ENCODE results near the gene SERPINB13.
A peak's percentile ranks its signal among the peaks of the same experiment; 100 is the strongest.

Gene SERPINB13

GRCh38 chr18:63586966-63587365, at the start of gene SERPINB13:
Gene SERPINB13 (plus strand): TSS chr18:63587343. CDS start chr18:63588668, 1,325 bp downstream.
- no peak for DNase-seq

- no peak for DNase-seq
These were observed 47.1 kb upstream of the SERPINB13 start for GRCh38 chr18:63539904-63540510.

GRCh38 chr18:63542069-63542468, 45.1 kb upstream of the SERPINB13 start, which contains the start of gene SERPINB12:
Gene SERPINB12 (plus strand): TSS chr18:63542369. CDS start chr18:63556160, 13,791 bp downstream.
- no peak for DNase-seq

GRCh38 chr18:63544017-63544416, 43.1 kb upstream of the SERPINB13 start:
- DNase-seq: no peak

GRCh38 chr18:63545000-63545399, 42.1 kb upstream of the SERPINB13 start:
- peak; percentile 12 for DNase-seq

GRCh38 chr18:63550068-63550467, 37.1 kb upstream of the SERPINB13 start:
- no peak for DNase-seq

- no peak for DNase-seq
These were observed 35.4 kb upstream of the SERPINB13 start for GRCh38 chr18:63551769-63552168.

GRCh38 chr18:63552581-63552980, 34.6 kb upstream of the SERPINB13 start:
- DNase-seq: no peak

GRCh38 chr18:63553081-63553480, 34.1 kb upstream of the SERPINB13 start:
- DNase-seq: no peak

- no peak for DNase-seq
These were observed 27.3 kb upstream of the SERPINB13 start for GRCh38 chr18:63559567-63560491.

- no peak for DNase-seq
These were observed 24.9 kb upstream of the SERPINB13 start for GRCh38 chr18:63562284-63562683.

- DNase-seq: no peak
These were observed 23.1 kb upstream of the SERPINB13 start for GRCh38 chr18:63564021-63564420.

- no peak for DNase-seq
These were observed 22.6 kb upstream of the SERPINB13 start for GRCh38 chr18:63564561-63564960.

GRCh38 chr18:63567276-63567675, 19.9 kb upstream of the SERPINB13 start:
- DNase-seq: no peak

- DNase-seq: no peak
These were observed 19.3 kb upstream of the SERPINB13 start for GRCh38 chr18:63567825-63568224.

- no peak for DNase-seq
These were observed 16.4 kb upstream of the SERPINB13 start for GRCh38 chr18:63570721-63571120.

GRCh38 chr18:63575681-63576080, 11.5 kb upstream of the SERPINB13 start:
- no peak for DNase-seq

- peak; percentile 67 for DNase-seq
These were observed 8.7 kb upstream of the SERPINB13 start for GRCh38 chr18:63578357-63578958.

GRCh38 chr18:63579616-63580015, 7.5 kb upstream of the SERPINB13 start:
- no peak for DNase-seq

GRCh38 chr18:63585988-63586387, 1.2 kb upstream of the SERPINB13 start:
- DNase-seq: no peak

GRCh38 chr18:63586431-63586830, 712 bp upstream of the SERPINB13 start:
- no peak for DNase-seq

GRCh38 chr18:63588909-63589308, 1.8 kb downstream of the SERPINB13 start:
- no peak for DNase-seq

- no peak for DNase-seq
These were observed 3.2 kb downstream of the SERPINB13 start for GRCh38 chr18:63590373-63590772.
